ENCODE measurements around the gene RERE.

The RERE gene

GRCh38 chr1:8472668-8473067, 344.8 kb downstream of the RERE start:
- Histone ChIP-seq H2AFZ (ENCODE audit: low read depth, low read length, severe bottlenecking) (no peak overlapping the region), H4K20me1 (ENCODE audit: low read depth, low read length) (no peaks in the 10 kb centered on the region), H3K36me3 (ENCODE audit: low read length) (no peaks in the 10 kb centered on the region), H3F3A (ENCODE audit: insufficient read depth) (peaks cover 17% of the 10 kb centered on the region), H3K4me2 (ENCODE audit: low read depth, low read length, poor library complexity, severe bottlenecking) (peak overlapping the region; percentile 56), H3K4me3 (ENCODE audit: insufficient read depth, low read length, poor library complexity, severe bottlenecking) (no peak overlapping the region), H3K9me2 (replicated peaks; ENCODE audit: insufficient read depth, low read length) (no peaks in the 10 kb centered on the region), H3K79me2 (ENCODE audit: insufficient read depth, low read length) (peaks cover 29% of the 10 kb centered on the region), H3K9ac (ENCODE audit: low read length) (peak overlapping the region; percentile 12; the same call in 1 of the 2 replicates), H3K27ac (ENCODE audit: low read depth, low read length) (peak overlapping the region; percentile 54), H3K27me3 (ENCODE audit: low read length) (no peaks in the 10 kb centered on the region), H3K9me3 (ENCODE audit: insufficient read depth, low read length) (no peaks in the 10 kb centered on the region)
- no peak for TF ChIP-seq CTCF (IDR thresholded peaks at IDR 0.05; ENCODE audit: insufficient read depth, low read length, poor library complexity, severe bottlenecking)
- TF ChIP-seq EZH2phosphoT487 (conservative IDR thresholded peaks at IDR 0.05; ENCODE audit: low read length): no peak

DNA sequence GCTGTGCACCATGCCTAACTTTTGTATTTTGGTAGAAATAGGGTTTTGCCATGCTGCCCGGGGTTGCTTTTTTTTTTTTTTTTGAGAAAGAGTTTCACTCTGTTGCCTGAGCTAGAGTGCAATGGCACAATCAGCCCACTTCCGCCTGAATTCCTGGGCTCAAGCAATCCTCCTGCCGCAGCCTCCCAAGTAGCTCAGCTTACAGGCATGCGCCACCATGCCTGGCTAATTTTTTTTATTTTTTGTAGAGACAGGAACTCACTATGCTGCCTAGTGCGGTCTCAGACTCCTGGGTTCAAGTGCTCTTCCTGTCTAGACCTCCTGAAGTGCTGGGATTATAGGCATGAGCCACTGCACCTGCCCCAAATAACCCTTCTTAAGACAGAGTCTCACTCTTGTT, 346.0 kb downstream of the RERE start:
- H2AFZ ChIP-seq (ENCODE audit: low read depth, low read length, severe bottlenecking): no peak overlapping the region

GRCh38 chr1:8468751-8469150, 348.7 kb downstream of the RERE start:
- Histone ChIP-seq H4K20me1 (ENCODE audit: low read depth, low read length) (no peaks in the 10 kb centered on the region), H3K9me2 (replicated peaks; ENCODE audit: insufficient read depth, low read length) (no peaks in the 10 kb centered on the region), H3K36me3 (ENCODE audit: low read length) (no peaks in the 10 kb centered on the region), H3K4me2 (ENCODE audit: low read depth, low read length, poor library complexity, severe bottlenecking) (no peak overlapping the region), H3K27ac (ENCODE audit: low read depth, low read length) (no peak overlapping the region), H2AFZ (ENCODE audit: low read depth, low read length, severe bottlenecking) (no peak overlapping the region), H3K9me3 (ENCODE audit: insufficient read depth, low read length) (no peaks in the 10 kb centered on the region), H3K9ac (ENCODE audit: low read length) (no peak overlapping the region), H3K79me2 (ENCODE audit: insufficient read depth, low read length) (peaks cover 20% of the 10 kb centered on the region; the same call in 1 of the 2 replicates), H3K4me3 (ENCODE audit: insufficient read depth, low read length, poor library complexity, severe bottlenecking) (no peak overlapping the region), H3F3A (ENCODE audit: insufficient read depth) (peaks cover 3% of the 10 kb centered on the region; the same call in 1 of the 2 replicates), H3K27me3 (ENCODE audit: low read length) (no peaks in the 10 kb centered on the region)
- TF ChIP-seq EZH2phosphoT487 (conservative IDR thresholded peaks at IDR 0.05; ENCODE audit: low read length) (no peak), CTCF (IDR thresholded peaks at IDR 0.05; ENCODE audit: insufficient read depth, low read length, poor library complexity, severe bottlenecking) (no peak)

More for the DNA sequence above, 346.0 kb downstream of the RERE start:
- no peak overlapping the region for H3K27ac ChIP-seq (ENCODE audit: low read depth, low read length)
- H3K4me3 ChIP-seq (ENCODE audit: insufficient read depth, low read length, poor library complexity, severe bottlenecking): no peak overlapping the region
- H3K9ac ChIP-seq (ENCODE audit: low read length): no peak overlapping the region
- no peaks in the 10 kb centered on the region for H3K36me3 ChIP-seq (ENCODE audit: low read length)
- H3K27me3 ChIP-seq (ENCODE audit: low read length): no peaks in the 10 kb centered on the region
- no peaks in the 10 kb centered on the region for H3K9me2 ChIP-seq (replicated peaks; ENCODE audit: insufficient read depth, low read length)
- peaks cover 17% of the 10 kb centered on the region for H3F3A ChIP-seq (ENCODE audit: insufficient read depth)
- peaks cover 27% of the 10 kb centered on the region for H3K79me2 ChIP-seq (ENCODE audit: insufficient read depth, low read length)
- no peak overlapping the region for H3K4me2 ChIP-seq (ENCODE audit: low read depth, low read length, poor library complexity, severe bottlenecking)
- no peaks in the 10 kb centered on the region for H3K9me3 ChIP-seq (ENCODE audit: insufficient read depth, low read length)
- no peak for TF ChIP-seq EZH2phosphoT487 (conservative IDR thresholded peaks at IDR 0.05; ENCODE audit: low read length)
- no peak for TF ChIP-seq CTCF (IDR thresholded peaks at IDR 0.05; ENCODE audit: insufficient read depth, low read length, poor library complexity, severe bottlenecking)
- H4K20me1 ChIP-seq (ENCODE audit: low read depth, low read length): no peaks in the 10 kb centered on the region

Measured in SU-DHL-6 (cell line).